Cerebellar nuclear complex (tissue), 1 donor: Measurements from ENCODE around the gene ARPC4.
"Not testable (repeated sequence)": the region's sequence is repeated elsewhere in the genome, so short reads cannot be mapped to it uniquely, and the experiment has no call there.

Experiments
- DNase-seq, 2 experiments: peaks; one replicate each; lab custom pipeline; 2025; lab: John Stamatoyannopoulos, UW

ARPC4 gene

GRCh38 chr3:9770276-9770812 lies 22.5 kb upstream of the ARPC4 start:
- DNase-seq, result peak in 1 of 2 experiments; percentile 6

DNA sequence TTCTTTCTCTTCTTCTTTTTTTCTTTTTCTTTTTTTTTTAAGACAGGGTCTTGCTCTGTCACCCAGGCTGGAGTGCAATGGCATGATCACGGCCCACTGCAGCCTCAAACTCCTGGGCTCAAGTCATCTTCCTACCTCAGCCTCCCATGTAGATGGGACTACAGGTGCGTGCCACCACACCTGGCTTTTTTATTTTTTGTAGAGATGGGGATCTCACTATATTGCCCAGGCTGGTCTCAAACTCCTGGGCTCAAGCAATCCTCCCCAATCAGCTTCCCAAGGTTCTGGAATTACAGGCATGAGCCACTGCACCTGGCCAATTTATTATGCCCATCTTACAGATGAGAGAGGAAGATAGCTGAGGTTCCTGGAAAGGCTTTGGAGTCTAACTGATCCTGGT lies 21.9 kb upstream of the ARPC4 start:
- DNase-seq, result not testable (repeated sequence)

GRCh38 chr3:9776896-9777693 lies 15.8 kb upstream of the ARPC4 start:
- no peak for DNase-seq

- DNase-seq, result no peak
Observed at GRCh38 chr3:9777694-9778021, 15.2 kb upstream of the ARPC4 start.

DNA sequence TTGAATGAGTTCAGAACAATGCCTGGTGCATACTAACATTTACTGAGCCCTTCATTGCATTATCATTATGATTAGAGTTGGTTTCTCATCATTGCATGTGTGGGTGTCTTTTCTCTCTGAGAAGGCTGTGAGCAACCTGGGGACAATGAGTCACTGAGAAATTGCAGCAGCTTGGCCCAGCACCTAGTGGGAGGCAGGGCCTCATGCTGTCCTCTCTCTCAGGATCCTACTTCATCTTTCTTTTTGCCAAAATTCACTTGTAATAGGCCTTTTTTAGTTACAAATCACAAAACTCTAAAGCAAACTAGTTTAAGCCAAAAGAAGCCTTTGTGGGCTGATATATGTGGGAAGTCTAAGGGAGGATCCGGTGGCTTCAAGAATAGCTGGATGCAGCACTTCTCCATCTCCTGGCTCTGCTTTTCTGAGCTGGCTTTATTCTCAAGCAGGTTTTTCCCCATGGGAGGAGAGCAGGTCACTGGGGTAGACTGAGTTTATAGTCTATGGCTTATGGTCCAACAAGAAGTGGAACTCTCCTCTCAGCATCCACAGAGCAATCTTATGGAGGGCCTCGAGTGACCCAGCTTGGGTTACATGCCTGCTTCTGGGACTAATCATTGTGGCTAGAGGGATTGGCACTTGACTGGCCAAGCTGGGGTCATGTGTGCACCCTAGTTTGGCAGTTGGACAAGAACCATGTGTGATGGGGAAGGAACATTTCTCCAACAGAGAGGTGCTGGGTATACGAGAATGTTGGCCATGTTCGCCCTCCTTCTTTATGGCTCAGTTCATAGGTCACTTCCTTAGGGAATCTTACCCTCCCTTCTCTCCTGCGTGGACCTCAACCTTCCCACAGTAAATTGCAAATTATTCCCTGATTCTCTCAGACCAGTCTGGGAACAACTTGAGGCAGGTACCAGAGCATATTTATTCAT lies 14.5 kb upstream of the ARPC4 start:
- DNase-seq, result no peak

GRCh38 chr3:9779075-9779593 lies 13.7 kb upstream of the ARPC4 start:
- DNase-seq, result no peak

- DNase-seq, result no peak
Observed at GRCh38 chr3:9779721-9780457, 13.0 kb upstream of the ARPC4 start.

GRCh38 chr3:9780458-9780812 lies 12.4 kb upstream of the ARPC4 start:
- DNase-seq, result no peak

DNA sequence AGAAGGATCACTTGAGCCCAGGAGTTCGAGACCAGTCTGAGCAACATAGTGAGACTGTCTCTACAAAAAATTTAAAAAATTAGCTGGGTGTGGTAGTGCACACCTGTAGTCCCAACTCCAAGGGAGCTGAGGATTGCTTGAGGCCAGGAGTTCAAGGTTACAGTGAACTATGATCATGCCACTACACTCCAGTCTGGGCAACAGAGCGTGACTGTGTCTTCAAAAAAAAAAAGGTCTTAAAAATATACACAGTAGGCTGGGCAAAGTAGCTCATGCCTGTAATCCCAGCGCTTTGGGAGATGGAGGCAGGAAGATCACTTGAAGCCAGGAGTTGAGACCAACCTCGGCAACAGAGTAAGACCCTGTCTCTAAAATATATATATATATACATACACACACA lies 12.0 kb upstream of the ARPC4 start:
- no peak for DNase-seq

GRCh38 chr3:9781551-9781950 lies 11.3 kb upstream of the ARPC4 start:
- no peak for DNase-seq

- DNase-seq, result no peak
Observed at GRCh38 chr3:9781978-9782603, 10.8 kb upstream of the ARPC4 start.

GRCh38 chr3:9782770-9783169 lies 10.1 kb upstream of the ARPC4 start:
- no peak for DNase-seq

GRCh38 chr3:9783954-9784353 lies 8.9 kb upstream of the ARPC4 start:
- no peak for DNase-seq

- no peak for DNase-seq
Observed at GRCh38 chr3:9784965-9785364, 7.9 kb upstream of the ARPC4 start.

- DNase-seq, result no peak
Observed at GRCh38 chr3:9785602-9786001, 7.3 kb upstream of the ARPC4 start.

DNA sequence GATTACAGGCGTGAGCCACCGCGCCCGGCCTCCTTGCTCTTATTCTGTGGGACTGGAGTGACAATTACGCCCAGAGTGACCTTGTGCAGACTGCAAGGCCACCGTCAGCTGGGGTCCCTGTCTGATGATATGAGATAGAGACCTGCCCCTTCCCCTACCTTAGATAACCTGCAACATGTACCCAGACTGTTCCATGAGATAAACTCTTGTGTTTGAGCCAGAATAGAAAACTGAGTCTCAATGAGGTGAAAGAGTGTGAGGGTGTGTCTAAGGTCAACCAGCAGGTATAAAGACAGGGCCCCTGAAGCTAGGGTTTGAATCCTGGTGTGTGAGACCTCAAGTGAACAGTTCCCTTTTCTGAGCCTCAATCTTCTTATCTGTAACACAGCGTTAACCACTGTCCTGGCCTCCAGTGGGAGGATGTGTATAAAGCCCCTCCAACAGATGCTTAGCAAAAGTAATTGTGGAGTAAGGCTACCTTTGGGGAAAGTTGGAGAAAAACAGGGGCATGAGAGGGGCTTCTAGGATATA lies 6.6 kb upstream of the ARPC4 start:
- no peak for DNase-seq

DNA sequence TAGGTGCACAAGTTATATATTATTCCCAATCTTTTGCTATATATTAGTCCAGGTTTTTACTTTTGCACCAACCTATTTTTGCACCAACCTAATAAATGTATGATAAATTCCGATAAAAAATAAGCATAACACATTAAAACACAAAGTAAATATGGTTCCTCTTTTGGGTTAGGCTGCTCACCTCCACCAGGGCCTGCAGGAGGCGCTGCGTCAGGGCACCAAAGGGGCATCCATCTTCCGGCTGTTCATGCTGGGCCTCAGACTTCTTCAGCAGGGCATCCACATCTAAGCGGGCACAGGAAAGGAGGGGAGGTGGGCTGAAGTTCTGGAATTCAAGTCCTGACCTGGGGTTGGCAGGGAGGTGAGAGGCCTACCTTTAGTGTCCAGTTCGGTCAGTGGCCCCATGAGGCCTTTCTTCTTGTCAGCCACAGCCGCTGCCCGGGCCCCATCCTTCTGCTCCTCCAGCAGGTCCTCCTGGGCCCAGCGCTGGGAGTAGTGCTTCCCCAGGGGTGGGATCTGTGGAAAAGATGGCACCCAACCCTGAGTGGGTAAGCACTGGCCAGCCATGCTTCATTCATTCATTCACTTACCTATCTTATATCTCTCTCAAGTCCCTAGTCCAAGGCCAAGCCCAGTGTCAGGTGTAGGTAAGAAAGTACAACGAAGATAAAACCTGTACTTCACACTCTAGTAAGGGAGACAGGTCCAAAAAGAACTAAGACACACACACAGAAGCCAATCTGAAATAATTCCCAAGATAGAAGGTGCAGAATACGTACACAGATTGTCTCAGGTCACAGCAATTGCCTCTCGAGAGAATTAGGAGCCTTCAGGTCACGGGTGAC lies 5.8 kb upstream of the ARPC4 start:
- DNase-seq, result no peak

DNA sequence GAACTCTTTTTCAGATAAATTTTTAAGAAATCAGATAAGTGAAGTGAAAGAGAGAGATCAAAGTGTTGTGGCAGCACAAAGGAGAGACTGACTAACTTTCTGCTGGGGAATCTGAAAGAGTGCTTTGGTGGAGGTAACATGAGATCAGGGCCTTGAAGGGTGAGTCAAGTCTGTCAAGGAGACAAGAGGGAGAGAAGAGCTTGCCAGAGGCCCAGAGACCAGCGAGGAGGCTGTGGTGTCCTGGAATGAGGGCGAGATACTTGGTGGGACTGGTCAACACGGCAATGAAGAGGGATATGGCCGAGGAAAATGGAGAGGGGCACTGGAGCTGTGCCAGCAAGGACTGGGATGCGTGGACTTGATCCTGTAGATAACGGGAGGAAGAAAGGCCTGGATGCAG lies 5.2 kb upstream of the ARPC4 start:
- no peak for DNase-seq

DNA sequence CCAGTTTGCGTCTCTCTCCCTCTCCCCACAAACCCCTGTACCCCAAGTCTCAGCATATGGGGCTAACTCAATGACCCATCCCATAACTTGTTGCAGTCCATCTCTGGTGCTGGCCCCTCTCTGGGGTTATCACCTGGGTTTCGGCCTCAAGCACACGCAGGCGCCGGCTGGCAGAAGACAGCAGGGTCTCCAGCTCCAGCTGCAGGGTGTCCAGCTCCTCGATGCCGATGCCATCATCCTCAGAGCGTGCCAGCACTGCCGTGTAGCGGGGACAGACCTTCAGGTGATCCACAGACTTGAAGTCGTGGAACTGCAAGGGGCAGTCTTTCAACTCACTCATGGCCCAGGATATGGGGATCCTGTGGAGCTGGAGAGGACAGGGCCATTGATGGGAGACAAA lies 1.8 kb upstream of the ARPC4 start:
- DNase-seq, result no peak

GRCh38 chr3:9791790-9792404 lies 985 bp upstream of the ARPC4 start:
- no peak for DNase-seq
